Measurements from ENCODE around the gene ATG10.

- TF ChIP-seq CTCF (IDR thresholded peaks at IDR 0.05) = no peak
- no peak for TF ChIP-seq NR3C1 (CRISPR knock-in tag; conservative IDR thresholded peaks at IDR 0.05; ENCODE audit: low read depth)
- TF ChIP-seq HMGXB4 (CRISPR knock-in tag; IDR thresholded peaks at IDR 0.05) = no peak
- no peak for TF ChIP-seq TEAD1 (CRISPR knock-in tag; IDR thresholded peaks at IDR 0.05)
- no peak for TF ChIP-seq FOXJ3 (CRISPR knock-in tag; IDR thresholded peaks at IDR 0.05; ENCODE audit: borderline replicate concordance)
These were observed 59.6 kb downstream of the ATG10 start for GRCh38 chr5:82031220-82032119.

Measured in WTC11 (cell line).